ENCODE results near the gene COL4A6.

COL4A6 gene

DNA sequence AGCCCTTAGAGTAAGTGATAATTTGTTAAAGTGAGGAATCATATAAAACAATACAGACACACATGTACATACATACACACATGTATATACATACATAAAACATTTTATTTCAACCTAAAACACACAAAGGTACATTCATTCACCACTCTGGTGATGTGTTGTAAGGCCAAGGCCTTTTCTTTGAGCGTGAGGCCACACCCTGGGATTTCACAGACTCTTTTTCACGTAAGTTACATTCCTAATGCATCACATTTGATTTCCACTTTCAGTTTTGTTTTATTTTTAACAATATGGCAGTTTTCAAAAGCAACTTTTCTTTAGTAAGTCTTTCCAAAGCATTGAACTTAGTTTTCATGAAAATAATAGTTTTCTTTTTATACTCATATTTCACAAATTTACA lies 170.7 kb downstream of the COL4A6 start:
- no peak for DNase-seq

- no peak for DNase-seq
Measured at GRCh38 chrX:108264376-108264775, 173.8 kb downstream of the COL4A6 start.

DNA sequence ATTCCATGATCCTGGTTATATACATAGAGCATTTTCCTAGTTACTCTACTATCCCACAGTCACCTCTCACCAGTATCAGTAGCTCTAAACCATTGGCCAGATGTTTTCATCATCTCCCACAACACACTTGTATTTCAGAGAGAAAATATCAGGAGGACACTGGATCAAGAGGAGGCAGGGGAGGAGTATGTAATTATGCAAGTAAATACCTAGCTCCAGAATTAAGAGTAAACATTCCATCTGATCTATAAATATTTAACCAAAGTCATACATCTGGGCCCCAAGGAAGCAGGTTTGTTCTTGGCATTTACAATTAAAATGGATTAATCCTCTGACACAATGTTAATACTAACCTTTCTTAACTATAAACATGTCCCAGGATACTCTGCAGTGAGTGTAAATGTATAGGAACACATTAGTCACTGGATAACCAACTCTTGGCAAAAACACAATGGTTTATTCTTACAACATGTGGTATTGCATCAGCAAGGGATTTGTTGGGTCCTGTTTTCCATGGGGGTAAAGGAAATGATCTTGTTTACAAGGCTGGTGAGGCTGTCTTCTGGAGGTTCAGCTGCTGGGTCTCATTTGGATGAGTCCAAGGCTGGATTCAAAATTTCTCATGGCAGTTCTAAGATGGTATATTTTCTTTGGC lies 176.5 kb downstream of the COL4A6 start:
- DNase-seq = no peak

GRCh38 chrX:108257556-108257955 lies 180.7 kb downstream of the COL4A6 start:
- no peak for DNase-seq

DNA sequence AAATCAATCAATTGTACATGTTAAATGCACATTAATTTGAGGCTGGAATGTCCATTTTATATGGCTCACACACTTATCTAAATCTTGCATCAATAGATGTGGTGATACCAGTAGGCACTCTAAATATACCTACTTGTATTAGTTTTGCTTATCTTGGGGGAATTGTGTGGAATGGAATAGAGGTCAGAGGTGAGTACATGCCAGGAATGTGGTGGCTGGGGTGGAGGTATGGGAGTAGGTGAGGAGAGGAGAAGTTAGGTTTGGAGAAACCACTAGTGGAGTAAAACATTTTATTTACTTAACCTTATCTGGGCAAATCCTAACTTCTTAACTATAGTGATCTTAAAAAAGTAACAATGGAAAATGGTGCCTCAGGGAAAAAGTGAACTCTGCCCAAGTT lies 183.6 kb downstream of the COL4A6 start:
- no peak for DNase-seq

- DNase-seq = no peak
Measured at GRCh38 chrX:108250654-108251579, 187.3 kb downstream of the COL4A6 start.

GRCh38 chrX:108246304-108246954 lies 191.8 kb downstream of the COL4A6 start:
- no peak for DNase-seq

DNA sequence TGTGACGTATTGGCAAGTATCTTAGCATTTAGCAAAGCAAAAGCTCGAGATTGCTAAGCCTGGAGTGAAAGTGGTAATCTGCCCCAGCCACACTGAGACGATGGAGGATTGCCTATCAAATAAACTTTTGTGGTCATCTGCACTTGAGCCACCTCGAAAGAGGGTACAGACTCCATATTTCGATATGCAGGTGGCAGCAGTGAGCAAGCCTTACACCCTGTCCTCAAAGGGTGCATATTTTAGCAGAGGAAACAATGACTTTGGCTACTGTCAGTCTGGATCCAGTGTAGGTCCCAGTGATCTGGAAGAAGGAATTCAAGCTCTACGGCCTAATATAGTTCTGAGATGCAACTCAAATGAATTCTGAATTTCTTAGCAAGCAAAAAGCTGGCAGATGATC lies 192.8 kb downstream of the COL4A6 start:
- DNase-seq = no peak

DNA sequence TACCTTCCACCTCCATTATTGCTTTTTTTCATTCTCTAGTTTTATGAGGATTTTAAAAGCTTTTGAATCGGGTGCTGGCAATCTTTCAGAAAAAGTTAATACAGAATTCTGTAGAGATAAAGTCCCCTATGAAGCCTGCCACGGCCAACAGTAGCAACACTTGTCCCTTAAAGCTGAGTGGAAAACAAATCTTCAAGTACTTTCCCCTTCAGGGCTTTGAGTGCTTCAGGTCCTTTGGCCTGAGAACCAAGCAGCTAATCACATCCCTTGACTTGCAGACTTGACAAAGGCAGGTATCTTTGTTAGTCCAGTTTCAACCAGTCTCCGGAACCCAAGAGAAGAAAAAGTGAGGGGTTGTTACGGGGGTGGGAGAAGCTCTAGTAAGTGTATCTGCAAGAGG lies 202.2 kb downstream of the COL4A6 start:
- no peak for DNase-seq

GRCh38 chrX:108230574-108230973 lies 207.6 kb downstream of the COL4A6 start:
- no peak for DNase-seq

DNA sequence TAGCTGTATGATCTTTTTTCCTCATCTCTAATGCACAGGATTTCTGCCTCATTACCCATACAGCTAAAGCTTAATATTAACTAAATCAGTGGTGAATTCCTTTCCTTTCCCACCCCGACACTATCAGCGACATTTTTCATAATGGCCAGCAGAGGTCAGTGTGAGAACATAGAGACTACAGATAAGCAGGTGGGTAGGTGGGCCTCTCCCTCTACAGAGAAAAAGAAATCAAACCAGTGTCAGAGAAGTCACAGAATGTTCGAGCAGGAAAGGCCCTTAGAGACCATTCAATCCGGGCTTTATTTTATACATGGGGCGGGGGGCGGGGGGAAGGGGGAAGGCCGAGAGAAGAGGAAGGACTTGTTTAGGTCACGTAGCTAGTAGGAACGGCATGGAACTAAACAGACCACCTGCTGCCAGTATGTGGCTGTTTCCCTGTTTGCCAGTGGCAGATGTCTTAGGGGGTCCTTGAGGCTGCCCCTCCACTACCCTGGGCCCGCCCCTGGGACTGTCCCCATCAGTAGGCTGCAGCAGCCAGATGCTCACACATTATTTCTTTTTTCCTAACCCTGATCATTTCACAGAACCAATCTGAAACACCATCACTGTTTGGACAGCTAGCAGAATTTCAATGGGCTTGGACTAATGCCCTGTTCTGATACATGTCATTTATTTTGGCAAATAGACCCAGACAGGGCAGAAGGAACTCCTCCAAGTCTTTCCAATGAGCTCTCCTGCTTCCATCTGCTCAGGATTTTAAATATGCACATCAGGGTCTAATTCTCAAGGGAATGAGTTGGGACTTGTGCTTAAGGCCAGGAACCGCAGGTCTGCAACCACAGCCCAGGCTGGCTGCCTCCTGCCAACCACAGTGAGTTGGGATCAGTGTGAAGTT lies 213.2 kb downstream of the COL4A6 start:
- peak in 1 of 2 donors; percentile 1 for DNase-seq

- no peak for DNase-seq
Measured at GRCh38 chrX:108224218-108224617, 214.0 kb downstream of the COL4A6 start.

DNA sequence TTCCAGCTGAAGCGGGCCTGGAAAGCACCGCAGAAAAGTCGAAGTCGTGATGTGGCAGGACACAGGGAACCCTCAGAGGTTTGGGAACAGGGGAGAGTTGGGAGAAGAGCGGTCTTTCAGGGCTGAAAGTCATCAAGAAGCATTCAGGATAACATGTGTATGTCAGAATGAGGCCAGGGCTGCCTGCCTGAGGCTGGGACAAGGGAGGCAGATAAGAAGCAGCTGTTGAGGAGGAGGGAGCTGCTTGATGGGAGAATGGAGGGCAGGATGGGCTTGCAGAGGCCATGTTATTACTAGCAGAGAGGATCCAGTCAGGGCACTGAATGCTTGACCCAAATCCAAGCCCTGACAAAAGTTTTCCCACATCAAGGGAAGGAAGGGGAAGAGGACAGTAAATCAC lies 214.6 kb downstream of the COL4A6 start:
- no peak for DNase-seq

- no peak for DNase-seq
Measured at GRCh38 chrX:108221301-108221864, 216.8 kb downstream of the COL4A6 start.

DNA sequence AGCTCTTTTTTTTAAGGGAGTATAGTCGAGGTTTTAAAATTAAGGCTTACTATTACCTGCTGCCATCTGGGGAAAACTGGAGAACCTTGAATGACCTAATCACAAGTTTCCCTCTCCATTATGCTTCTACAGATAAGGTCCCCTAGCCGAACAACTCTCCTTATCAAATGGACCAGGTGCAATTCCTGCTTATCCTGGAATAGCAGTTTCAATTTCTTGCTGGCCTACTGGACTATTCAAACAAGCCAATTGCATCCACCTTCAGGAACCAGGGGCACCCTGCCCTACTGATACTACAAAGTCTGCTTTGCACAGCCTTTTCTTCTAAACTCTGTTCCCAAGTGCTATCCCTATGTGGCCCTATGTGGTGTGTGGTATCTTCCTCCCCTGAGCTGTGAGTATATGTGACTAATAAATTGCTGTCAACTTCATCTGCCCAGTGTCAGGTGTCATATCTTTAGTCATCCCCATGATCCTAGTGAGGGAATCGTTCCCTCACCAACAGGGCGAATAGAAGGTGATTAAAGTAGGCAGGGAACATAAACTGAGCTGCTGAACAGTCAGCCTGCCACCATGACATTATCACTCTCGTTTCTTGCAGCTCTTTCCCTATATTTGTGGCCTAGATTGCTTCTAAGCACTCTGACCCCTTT lies 218.1 kb downstream of the COL4A6 start:
- no peak for DNase-seq

- DNase-seq = no peak
Measured at GRCh38 chrX:108217876-108218275, 220.3 kb downstream of the COL4A6 start.

GRCh38 chrX:108216919-108217571 lies 221.2 kb downstream of the COL4A6 start:
- no peak for DNase-seq

- no peak for DNase-seq
Measured at GRCh38 chrX:108216405-108216804, 221.8 kb downstream of the COL4A6 start.

DNA sequence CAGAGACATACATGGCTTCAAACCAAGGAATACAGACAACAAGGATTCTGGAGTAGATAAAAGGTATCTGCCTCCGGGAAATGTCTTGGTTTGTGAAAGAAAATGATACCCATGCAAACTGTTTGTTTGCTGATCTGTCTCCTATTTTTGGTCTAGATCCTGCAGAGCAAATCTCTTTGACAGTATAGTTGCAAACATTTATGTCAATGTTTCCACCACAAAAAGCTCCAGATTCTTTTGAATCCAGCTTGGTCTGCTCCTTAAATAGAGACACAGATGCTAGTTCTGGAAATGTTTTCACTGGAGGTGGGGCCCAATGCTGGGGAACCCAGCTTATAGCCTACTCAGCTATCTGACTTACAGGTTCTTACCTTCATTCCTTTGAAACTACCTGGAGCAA lies 226.9 kb downstream of the COL4A6 start:
- no peak for DNase-seq

GRCh38 chrX:108209006-108209554 lies 229.1 kb downstream of the COL4A6 start:
- no peak for DNase-seq

- DNase-seq = no peak
Measured at GRCh38 chrX:108203540-108203939, 234.7 kb downstream of the COL4A6 start.

All from CD4-positive, alpha-beta T cell treated with Interleukin-1 beta for 1 hour (primary cell).